ENCODE data around the gene CYGB.

Gene CYGB

DNA sequence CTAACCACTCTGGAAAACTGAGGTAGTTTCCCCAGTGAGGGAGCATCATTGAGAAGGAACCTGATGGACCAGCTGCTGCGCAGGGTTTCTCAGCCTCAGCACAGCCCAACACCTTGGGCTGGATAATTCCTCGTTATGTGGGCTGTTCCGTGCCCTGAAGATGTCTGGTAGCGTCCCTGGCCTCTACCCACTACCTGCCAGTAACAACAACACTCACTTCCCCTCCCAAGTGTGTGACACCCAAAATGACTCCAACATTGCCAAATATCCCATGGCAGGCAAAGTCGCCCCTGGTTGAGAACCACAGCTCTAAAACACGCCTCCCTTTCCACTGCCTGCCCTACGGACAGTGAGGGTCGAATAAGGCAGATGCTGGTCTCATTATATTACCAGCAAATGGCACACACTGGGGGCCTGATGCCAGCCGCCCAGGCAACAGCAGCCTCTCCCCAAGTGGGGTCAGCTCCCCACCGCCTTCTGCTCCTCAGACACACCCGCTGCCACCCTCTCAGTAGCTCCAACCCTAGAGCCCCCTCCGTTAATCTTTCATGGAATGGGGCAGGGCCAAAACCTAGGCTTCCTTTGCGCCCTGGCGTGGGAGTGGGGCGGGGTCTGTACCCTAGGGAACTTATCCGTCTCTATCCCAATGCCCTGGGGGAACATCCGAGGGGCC lies 37.3 kb downstream of the CYGB start (continued):
- no peak for TF ChIP-seq ZNF747 (tag by site-specific recombination; IDR thresholded peaks at IDR 0.05)
- no peak for TF ChIP-seq ZFP41 (tag by site-specific recombination; IDR thresholded peaks at IDR 0.05; ENCODE audit: borderline replicate concordance)
- no peak for TF ChIP-seq ZNF214 (tag by site-specific recombination; IDR thresholded peaks at IDR 0.05; ENCODE audit: borderline replicate concordance)
- TF ChIP-seq ZNF169 (tag by site-specific recombination; IDR thresholded peaks at IDR 0.05): no peak
- TF ChIP-seq, protein P1, sequence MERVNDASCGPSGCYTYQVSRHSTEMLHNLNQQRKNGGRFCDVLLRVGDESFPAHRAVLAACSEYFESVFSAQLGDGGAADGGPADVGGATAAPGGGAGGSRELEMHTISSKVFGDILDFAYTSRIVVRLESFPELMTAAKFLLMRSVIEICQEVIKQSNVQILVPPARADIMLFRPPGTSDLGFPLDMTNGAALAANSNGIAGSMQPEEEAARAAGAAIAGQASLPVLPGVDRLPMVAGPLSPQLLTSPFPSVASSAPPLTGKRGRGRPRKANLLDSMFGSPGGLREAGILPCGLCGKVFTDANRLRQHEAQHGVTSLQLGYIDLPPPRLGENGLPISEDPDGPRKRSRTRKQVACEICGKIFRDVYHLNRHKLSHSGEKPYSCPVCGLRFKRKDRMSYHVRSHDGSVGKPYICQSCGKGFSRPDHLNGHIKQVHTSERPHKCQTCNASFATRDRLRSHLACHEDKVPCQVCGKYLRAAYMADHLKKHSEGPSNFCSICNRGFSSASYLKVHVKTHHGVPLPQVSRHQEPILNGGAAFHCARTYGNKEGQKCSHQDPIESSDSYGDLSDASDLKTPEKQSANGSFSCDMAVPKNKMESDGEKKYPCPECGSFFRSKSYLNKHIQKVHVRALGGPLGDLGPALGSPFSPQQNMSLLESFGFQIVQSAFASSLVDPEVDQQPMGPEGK (tag by site-specific recombination; IDR thresholded peaks at IDR 0.05): peak; percentile 42; the same call in 1 of the 2 replicates
- no peak for TF ChIP-seq ZNF768 (tag by site-specific recombination; IDR thresholded peaks at IDR 0.05)
- TF ChIP-seq ZNF521 (tag by site-specific recombination; IDR thresholded peaks at IDR 0.05): no peak
- TF ChIP-seq ZNF239 (tag by site-specific recombination; IDR thresholded peaks at IDR 0.05): no peak
- no peak for TF ChIP-seq SCRT2 (tag by site-specific recombination; IDR thresholded peaks at IDR 0.05)
- TF ChIP-seq, protein P2, sequence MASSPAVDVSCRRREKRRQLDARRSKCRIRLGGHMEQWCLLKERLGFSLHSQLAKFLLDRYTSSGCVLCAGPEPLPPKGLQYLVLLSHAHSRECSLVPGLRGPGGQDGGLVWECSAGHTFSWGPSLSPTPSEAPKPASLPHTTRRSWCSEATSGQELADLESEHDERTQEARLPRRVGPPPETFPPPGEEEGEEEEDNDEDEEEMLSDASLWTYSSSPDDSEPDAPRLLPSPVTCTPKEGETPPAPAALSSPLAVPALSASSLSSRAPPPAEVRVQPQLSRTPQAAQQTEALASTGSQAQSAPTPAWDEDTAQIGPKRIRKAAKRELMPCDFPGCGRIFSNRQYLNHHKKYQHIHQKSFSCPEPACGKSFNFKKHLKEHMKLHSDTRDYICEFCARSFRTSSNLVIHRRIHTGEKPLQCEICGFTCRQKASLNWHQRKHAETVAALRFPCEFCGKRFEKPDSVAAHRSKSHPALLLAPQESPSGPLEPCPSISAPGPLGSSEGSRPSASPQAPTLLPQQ (tag by site-specific recombination; IDR thresholded peaks at IDR 0.05): no peak
- TF ChIP-seq ZNF785 (tag by site-specific recombination; IDR thresholded peaks at IDR 0.05): no peak
- TF ChIP-seq YY2 (tag by site-specific recombination; IDR thresholded peaks at IDR 0.05): no peak
- no peak for TF ChIP-seq MEIS1 (CRISPR knock-in tag; IDR thresholded peaks at IDR 0.05; ENCODE audit: borderline replicate concordance)
- TF ChIP-seq, protein P3, sequence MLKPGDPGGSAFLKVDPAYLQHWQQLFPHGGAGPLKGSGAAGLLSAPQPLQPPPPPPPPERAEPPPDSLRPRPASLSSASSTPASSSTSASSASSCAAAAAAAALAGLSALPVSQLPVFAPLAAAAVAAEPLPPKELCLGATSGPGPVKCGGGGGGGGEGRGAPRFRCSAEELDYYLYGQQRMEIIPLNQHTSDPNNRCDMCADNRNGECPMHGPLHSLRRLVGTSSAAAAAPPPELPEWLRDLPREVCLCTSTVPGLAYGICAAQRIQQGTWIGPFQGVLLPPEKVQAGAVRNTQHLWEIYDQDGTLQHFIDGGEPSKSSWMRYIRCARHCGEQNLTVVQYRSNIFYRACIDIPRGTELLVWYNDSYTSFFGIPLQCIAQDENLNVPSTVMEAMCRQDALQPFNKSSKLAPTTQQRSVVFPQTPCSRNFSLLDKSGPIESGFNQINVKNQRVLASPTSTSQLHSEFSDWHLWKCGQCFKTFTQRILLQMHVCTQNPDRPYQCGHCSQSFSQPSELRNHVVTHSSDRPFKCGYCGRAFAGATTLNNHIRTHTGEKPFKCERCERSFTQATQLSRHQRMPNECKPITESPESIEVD (tag by site-specific recombination; IDR thresholded peaks at IDR 0.05): no peak
- TF ChIP-seq, protein P4, sequence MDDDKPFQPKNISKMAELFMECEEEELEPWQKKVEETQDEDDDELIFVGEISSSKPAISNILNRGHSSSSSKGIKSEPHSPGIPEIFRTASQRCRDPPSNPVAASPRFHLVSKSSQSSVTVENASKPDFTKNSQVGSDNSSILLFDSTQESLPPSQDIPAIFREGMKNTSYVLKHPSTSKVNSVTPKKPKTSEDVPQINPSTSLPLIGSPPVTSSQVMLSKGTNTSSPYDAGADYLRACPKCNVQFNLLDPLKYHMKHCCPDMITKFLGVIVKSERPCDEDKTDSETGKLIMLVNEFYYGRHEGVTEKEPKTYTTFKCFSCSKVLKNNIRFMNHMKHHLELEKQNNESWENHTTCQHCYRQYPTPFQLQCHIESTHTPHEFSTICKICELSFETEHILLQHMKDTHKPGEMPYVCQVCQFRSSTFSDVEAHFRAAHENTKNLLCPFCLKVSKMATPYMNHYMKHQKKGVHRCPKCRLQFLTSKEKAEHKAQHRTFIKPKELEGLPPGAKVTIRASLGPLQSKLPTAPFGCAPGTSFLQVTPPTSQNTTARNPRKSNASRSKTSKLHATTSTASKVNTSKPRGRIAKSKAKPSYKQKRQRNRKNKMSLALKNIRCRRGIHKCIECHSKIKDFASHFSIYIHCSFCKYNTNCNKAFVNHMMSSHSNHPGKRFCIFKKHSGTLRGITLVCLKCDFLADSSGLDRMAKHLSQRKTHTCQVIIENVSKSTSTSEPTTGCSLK (tag by site-specific recombination; IDR thresholded peaks at IDR 0.05): no peak
- no peak for TF ChIP-seq ZNF76 (tag by site-specific recombination; IDR thresholded peaks at IDR 0.05; ENCODE audit: borderline replicate concordance, low read depth)
- TF ChIP-seq, protein P5, sequence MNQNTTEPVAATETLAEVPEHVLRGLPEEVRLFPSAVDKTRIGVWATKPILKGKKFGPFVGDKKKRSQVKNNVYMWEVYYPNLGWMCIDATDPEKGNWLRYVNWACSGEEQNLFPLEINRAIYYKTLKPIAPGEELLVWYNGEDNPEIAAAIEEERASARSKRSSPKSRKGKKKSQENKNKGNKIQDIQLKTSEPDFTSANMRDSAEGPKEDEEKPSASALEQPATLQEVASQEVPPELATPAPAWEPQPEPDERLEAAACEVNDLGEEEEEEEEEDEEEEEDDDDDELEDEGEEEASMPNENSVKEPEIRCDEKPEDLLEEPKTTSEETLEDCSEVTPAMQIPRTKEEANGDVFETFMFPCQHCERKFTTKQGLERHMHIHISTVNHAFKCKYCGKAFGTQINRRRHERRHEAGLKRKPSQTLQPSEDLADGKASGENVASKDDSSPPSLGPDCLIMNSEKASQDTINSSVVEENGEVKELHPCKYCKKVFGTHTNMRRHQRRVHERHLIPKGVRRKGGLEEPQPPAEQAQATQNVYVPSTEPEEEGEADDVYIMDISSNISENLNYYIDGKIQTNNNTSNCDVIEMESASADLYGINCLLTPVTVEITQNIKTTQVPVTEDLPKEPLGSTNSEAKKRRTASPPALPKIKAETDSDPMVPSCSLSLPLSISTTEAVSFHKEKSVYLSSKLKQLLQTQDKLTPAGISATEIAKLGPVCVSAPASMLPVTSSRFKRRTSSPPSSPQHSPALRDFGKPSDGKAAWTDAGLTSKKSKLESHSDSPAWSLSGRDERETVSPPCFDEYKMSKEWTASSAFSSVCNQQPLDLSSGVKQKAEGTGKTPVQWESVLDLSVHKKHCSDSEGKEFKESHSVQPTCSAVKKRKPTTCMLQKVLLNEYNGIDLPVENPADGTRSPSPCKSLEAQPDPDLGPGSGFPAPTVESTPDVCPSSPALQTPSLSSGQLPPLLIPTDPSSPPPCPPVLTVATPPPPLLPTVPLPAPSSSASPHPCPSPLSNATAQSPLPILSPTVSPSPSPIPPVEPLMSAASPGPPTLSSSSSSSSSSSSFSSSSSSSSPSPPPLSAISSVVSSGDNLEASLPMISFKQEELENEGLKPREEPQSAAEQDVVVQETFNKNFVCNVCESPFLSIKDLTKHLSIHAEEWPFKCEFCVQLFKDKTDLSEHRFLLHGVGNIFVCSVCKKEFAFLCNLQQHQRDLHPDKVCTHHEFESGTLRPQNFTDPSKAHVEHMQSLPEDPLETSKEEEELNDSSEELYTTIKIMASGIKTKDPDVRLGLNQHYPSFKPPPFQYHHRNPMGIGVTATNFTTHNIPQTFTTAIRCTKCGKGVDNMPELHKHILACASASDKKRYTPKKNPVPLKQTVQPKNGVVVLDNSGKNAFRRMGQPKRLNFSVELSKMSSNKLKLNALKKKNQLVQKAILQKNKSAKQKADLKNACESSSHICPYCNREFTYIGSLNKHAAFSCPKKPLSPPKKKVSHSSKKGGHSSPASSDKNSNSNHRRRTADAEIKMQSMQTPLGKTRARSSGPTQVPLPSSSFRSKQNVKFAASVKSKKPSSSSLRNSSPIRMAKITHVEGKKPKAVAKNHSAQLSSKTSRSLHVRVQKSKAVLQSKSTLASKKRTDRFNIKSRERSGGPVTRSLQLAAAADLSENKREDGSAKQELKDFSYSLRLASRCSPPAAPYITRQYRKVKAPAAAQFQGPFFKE (tag by site-specific recombination; IDR thresholded peaks at IDR 0.05; ENCODE audit: borderline replicate concordance): no peak
- TF ChIP-seq ZNF555 (tag by site-specific recombination; conservative IDR thresholded peaks at IDR 0.05): no peak
- TF ChIP-seq ZBTB1 (tag by site-specific recombination; IDR thresholded peaks at IDR 0.05): no peak
- no peak for TF ChIP-seq ZNF335 (tag by site-specific recombination; conservative IDR thresholded peaks at IDR 0.05)
- TF ChIP-seq, protein P6, sequence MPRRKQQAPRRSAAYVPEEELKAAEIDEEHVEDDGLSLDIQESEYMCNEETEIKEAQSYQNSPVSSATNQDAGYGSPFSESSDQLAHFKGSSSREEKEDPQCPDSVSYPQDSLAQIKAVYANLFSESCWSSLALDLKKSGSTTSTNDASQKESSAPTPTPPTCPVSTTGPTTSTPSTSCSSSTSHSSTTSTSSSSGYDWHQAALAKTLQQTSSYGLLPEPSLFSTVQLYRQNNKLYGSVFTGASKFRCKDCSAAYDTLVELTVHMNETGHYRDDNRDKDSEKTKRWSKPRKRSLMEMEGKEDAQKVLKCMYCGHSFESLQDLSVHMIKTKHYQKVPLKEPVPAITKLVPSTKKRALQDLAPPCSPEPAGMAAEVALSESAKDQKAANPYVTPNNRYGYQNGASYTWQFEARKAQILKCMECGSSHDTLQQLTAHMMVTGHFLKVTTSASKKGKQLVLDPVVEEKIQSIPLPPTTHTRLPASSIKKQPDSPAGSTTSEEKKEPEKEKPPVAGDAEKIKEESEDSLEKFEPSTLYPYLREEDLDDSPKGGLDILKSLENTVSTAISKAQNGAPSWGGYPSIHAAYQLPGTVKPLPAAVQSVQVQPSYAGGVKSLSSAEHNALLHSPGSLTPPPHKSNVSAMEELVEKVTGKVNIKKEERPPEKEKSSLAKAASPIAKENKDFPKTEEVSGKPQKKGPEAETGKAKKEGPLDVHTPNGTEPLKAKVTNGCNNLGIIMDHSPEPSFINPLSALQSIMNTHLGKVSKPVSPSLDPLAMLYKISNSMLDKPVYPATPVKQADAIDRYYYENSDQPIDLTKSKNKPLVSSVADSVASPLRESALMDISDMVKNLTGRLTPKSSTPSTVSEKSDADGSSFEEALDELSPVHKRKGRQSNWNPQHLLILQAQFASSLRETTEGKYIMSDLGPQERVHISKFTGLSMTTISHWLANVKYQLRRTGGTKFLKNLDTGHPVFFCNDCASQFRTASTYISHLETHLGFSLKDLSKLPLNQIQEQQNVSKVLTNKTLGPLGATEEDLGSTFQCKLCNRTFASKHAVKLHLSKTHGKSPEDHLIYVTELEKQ (tag by site-specific recombination; IDR thresholded peaks at IDR 0.05; ENCODE audit: borderline replicate concordance): no peak
- TF ChIP-seq ZSCAN30 (tag by site-specific recombination; IDR thresholded peaks at IDR 0.05): no peak
